Measurements from ENCODE around the gene ABCC1. TPM values are rescaled to one million over a fixed set of nuclear protein-coding genes. Genes with fewer than 3 reads are reported as not detected.

ABCC1 gene
- total and polyA plus RNA-seq, 2 donors from 2014 or later = 4.6 to 29.7 TPM

DNA sequence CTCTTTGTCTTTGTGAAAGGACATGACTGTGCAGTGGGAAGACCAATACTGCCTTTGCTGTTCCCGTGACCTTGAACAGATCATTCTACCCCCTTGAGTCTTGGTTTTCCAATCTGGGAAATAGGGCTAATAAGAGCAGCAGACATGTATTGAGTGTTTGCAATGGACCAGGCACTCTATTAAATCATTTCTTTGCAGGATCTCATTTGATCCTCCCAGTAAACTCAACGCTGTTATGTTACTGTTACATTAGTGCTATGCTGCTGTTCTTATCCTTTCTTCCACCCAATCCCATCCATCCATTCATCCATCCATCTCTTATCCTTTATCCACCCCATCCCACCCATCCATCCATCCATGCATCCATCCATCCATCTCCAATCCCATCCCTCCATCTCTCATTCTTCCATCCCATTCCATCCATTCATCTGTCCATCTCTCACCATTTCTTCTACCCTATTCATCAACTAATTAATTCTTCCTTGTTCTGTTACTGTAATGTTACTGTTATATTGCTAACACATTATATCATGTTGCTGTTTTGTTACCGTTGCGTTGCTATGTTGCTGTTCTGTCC, 208.8 kb downstream of the ABCC1 start:
- FAIRE-seq (no peak), DNase-seq (no peak)
- TF ChIP-seq, protein P1, sequence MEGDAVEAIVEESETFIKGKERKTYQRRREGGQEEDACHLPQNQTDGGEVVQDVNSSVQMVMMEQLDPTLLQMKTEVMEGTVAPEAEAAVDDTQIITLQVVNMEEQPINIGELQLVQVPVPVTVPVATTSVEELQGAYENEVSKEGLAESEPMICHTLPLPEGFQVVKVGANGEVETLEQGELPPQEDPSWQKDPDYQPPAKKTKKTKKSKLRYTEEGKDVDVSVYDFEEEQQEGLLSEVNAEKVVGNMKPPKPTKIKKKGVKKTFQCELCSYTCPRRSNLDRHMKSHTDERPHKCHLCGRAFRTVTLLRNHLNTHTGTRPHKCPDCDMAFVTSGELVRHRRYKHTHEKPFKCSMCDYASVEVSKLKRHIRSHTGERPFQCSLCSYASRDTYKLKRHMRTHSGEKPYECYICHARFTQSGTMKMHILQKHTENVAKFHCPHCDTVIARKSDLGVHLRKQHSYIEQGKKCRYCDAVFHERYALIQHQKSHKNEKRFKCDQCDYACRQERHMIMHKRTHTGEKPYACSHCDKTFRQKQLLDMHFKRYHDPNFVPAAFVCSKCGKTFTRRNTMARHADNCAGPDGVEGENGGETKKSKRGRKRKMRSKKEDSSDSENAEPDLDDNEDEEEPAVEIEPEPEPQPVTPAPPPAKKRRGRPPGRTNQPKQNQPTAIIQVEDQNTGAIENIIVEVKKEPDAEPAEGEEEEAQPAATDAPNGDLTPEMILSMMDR (IDR thresholded peaks at IDR 0.05; ENCODE audit: borderline replicate concordance, extremely low read depth, insufficient read depth) = no peak
- peaks cover 3 to 13% (median 5%) of the 10 kb centered on the region in 3 donors for H3K9me3 ChIP-seq (ENCODE audit: control insufficient read depth in 2 of 3, insufficient read depth in 1 of 3, low read length in 3 of 3)
- no peaks in the 10 kb centered on the region for H3K27me3 ChIP-seq (ENCODE audit: control insufficient read depth, insufficient read depth, low read length)
- H3K4me1 ChIP-seq (ENCODE audit: control insufficient read depth in 2 of 3, insufficient read depth in 2 of 3, low read depth in 1 of 3, low read length in 3 of 3) = peaks cover 0 to 4% (median 2%) of the 10 kb centered on the region in 3 donors
- no peak overlapping the region for H3K9ac ChIP-seq (ENCODE audit: low read length in 3 of 3)
- no peak overlapping the region for H3K27ac ChIP-seq (ENCODE audit: low read depth in 2 of 2, low read length in 2 of 2)
- no peak overlapping the region for H3K4me3 ChIP-seq (ENCODE audit: low read length in 3 of 3)
- peaks cover 0 to 47% (median 17%) of the 10 kb centered on the region in 3 donors for H3K36me3 ChIP-seq (ENCODE audit: control insufficient read depth in 2 of 3, insufficient read depth in 3 of 3, low read length in 3 of 3)
- intact Hi-C loops (cut with DNase I) = no loop called here

- TF ChIP-seq, protein P1 (IDR thresholded peaks at IDR 0.05; ENCODE audit: borderline replicate concordance, extremely low read depth, insufficient read depth) = no peak
- no peak for FAIRE-seq
Measured at GRCh38 chr16:16158741-16159374, 209.4 kb downstream of the ABCC1 start.

DNA sequence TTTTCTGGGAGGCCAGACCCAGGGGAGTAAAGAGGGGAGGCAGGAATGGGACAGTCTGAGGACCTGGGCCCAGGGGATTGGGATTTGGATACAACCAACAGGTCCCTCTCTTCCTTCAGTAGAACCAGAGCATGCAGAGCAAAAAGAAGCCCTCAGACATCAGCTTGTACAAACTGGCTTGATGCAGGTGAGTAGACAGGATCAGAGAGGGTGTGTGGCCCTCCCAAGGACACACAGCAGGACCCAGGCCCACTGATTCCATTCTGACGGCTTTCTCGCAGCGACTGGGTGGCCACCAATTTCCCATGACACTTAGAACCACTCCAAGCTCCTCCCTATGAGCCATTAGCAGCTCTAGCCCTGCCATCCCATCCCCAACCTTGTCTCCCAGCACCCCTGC, 210.2 kb downstream of the ABCC1 start:
- peak in 1 of 5 donors; percentile 36 for DNase-seq
- H3K4me3 ChIP-seq (ENCODE audit: low read length in 3 of 3) = no peak overlapping the region
- H3K27ac ChIP-seq (ENCODE audit: low read depth in 2 of 2, low read length in 2 of 2) = no peak overlapping the region
- intact Hi-C loops (cut with DNase I) = no loop called here
- peaks cover 3 to 13% (median 5%) of the 10 kb centered on the region in 3 donors for H3K9me3 ChIP-seq (ENCODE audit: control insufficient read depth in 2 of 3, insufficient read depth in 1 of 3, low read length in 3 of 3)
- no peak overlapping the region for H3K9ac ChIP-seq (ENCODE audit: low read length in 3 of 3)
- no peaks in the 10 kb centered on the region for H3K27me3 ChIP-seq (ENCODE audit: control insufficient read depth, insufficient read depth, low read length)
- H3K4me1 ChIP-seq (ENCODE audit: control insufficient read depth in 2 of 3, insufficient read depth in 2 of 3, low read depth in 1 of 3, low read length in 3 of 3) = peaks cover 0 to 4% (median 2%) of the 10 kb centered on the region in 3 donors
- no peak for FAIRE-seq
- TF ChIP-seq, protein P1 (IDR thresholded peaks at IDR 0.05; ENCODE audit: borderline replicate concordance, extremely low read depth, insufficient read depth) = no peak
- H3K36me3 ChIP-seq (ENCODE audit: control insufficient read depth in 2 of 3, insufficient read depth in 3 of 3, low read length in 3 of 3) = peaks cover 0 to 59% (median 22%) of the 10 kb centered on the region in 3 donors

More at GRCh38 chr16:16158741-16159374, 209.4 kb downstream of the ABCC1 start:
- DNase-seq = no peak
- intact Hi-C loops (cut with DNase I) = no loop called here
- Histone ChIP-seq H3K36me3 (ENCODE audit: control insufficient read depth in 2 of 3, insufficient read depth in 3 of 3, low read length in 3 of 3) (peaks cover 0 to 51% (median 22%) of the 10 kb centered on the region in 3 donors), H3K4me3 (ENCODE audit: low read length in 3 of 3) (no peak overlapping the region), H3K27me3 (ENCODE audit: control insufficient read depth, insufficient read depth, low read length) (no peaks in the 10 kb centered on the region), H3K9me3 (ENCODE audit: control insufficient read depth in 2 of 3, insufficient read depth in 1 of 3, low read length in 3 of 3) (peaks cover 3 to 13% (median 5%) of the 10 kb centered on the region in 3 donors), H3K4me1 (ENCODE audit: control insufficient read depth in 2 of 3, insufficient read depth in 2 of 3, low read depth in 1 of 3, low read length in 3 of 3) (peaks cover 0 to 4% (median 2%) of the 10 kb centered on the region in 3 donors), H3K9ac (ENCODE audit: low read length in 3 of 3) (no peak overlapping the region), H3K27ac (ENCODE audit: low read depth in 2 of 2, low read length in 2 of 2) (no peak overlapping the region)

Measured in kidney (tissue), 14 donors.